Liver (tissue), 9 donors: Measurements from ENCODE around the gene RAB3B. TPM values are rescaled to one million over a fixed set of nuclear protein-coding genes. Genes with fewer than 3 reads are reported as not detected.

Source experiments
- DNase-seq: peaks from one replicate; pipeline ENCODE4 v3.0.0-alpha.2; 2017; ENCODE audit warnings: low spot score
- H3K27ac ChIP-seq, 2 donors: one replicate each; pipeline ENCODE4 v1.7.0; 2013; ENCODE audit warnings: inconsistent platforms in 2 of 2, low read length in 2 of 2, control low read depth in 1 of 2, low read depth in 1 of 2, mild to moderate bottlenecking in 1 of 2
- H3K27me3 ChIP-seq, 4 donors: one replicate each; pipeline versions ENCODE4 v1.6.1 to v1.7.0; 2013; ENCODE audit warnings: low read length in 3 of 4, inconsistent platforms in 1 of 4, mild to moderate bottlenecking in 1 of 4, moderate library complexity in 1 of 4; ENCODE audit not compliant: control insufficient read depth in 4 of 4, insufficient read depth in 4 of 4
- H3K36me3 ChIP-seq, 4 donors: one replicate each; pipeline versions ENCODE4 v1.6.1 to v1.7.0; 2013; ENCODE audit warnings: low read length in 3 of 4, mild to moderate bottlenecking in 3 of 4, low read depth in 1 of 4, moderate library complexity in 1 of 4; ENCODE audit not compliant: control insufficient read depth in 4 of 4, insufficient read depth in 3 of 4
- H3K4me1 ChIP-seq, 4 donors: one replicate each; pipeline versions ENCODE4 v1.6.1 to v1.7.0; 2013; ENCODE audit warnings: low read length in 3 of 4, mild to moderate bottlenecking in 3 of 4, moderate library complexity in 1 of 4; ENCODE audit not compliant: control insufficient read depth in 4 of 4, insufficient read depth in 4 of 4
- H3K4me3 ChIP-seq, 3 donors: one replicate each; pipeline versions ENCODE4 v1.6.1 to v1.7.0; 2013; ENCODE audit warnings: low read length in 3 of 3, control low read depth in 1 of 3, low read depth in 1 of 3, mild to moderate bottlenecking in 1 of 3
- H3K9ac ChIP-seq, 2 donors: one replicate each; pipeline ENCODE4 v1.7.0; 2013; ENCODE audit warnings: low read length in 2 of 2, mild to moderate bottlenecking in 2 of 2, moderate library complexity in 2 of 2, control low read depth in 1 of 2, low read depth in 1 of 2
- H3K9me3 ChIP-seq, 4 donors: one replicate each; pipeline versions ENCODE4 v1.6.1 to v1.7.0; 2013; ENCODE audit warnings: low read length in 3 of 4; ENCODE audit not compliant: control insufficient read depth in 4 of 4
- ATF3 ChIP-seq: IDR thresholded peaks from 2 replicates; pipeline ENCODE4 v1.6.1; 2016; ENCODE audit warnings: antibody characterized with exemption
- CTCF ChIP-seq: fragments of 150-350 bp; IDR thresholded peaks from 2 replicates; pipeline ENCODE4 v1.5.1; 2017; ENCODE audit warnings: improper control_type of control experiment, low read depth, low read length; ENCODE audit not compliant: missing input control
- EGR1 ChIP-seq, 2 donors: IDR thresholded peaks; 2 replicates each; pipeline ENCODE4 v1.6.1; 2016 to 2018; ENCODE audit warnings: antibody characterized with exemption in 2 of 2, low read depth in 2 of 2
- FOXA1 ChIP-seq: IDR thresholded peaks from 2 replicates; pipeline ENCODE4 v1.6.1; 2016; ENCODE audit warnings: antibody characterized with exemption
- FOXA2 ChIP-seq: IDR thresholded peaks from 2 replicates; pipeline ENCODE4 v1.6.1; 2016; ENCODE audit warnings: antibody characterized with exemption
- GABPA ChIP-seq, 2 donors: IDR thresholded peaks in 1 of 2; conservative IDR thresholded peaks in 1 of 2; 2 replicates each; pipeline ENCODE4 v1.6.1; 2016; ENCODE audit warnings: antibody characterized with exemption in 2 of 2, mild to moderate bottlenecking in 1 of 2, moderate library complexity in 1 of 2
- HNF4A ChIP-seq, 2 donors: conservative IDR thresholded peaks; 2 replicates each; pipeline ENCODE4 v1.6.1; 2016; ENCODE audit warnings: antibody characterized with exemption in 2 of 2, mild to moderate bottlenecking in 2 of 2
- HNF4G ChIP-seq: IDR thresholded peaks from 2 replicates; pipeline ENCODE4 v1.6.1; 2016; ENCODE audit warnings: antibody characterized with exemption
- JUND ChIP-seq, 2 donors: IDR thresholded peaks; 2 replicates each; pipeline ENCODE4 v1.6.1; 2016; ENCODE audit warnings: antibody characterized with exemption in 2 of 2
- MAX ChIP-seq: IDR thresholded peaks from 2 replicates; pipeline ENCODE4 v1.6.1; 2016; ENCODE audit warnings: antibody characterized with exemption
- NR2F2 ChIP-seq: IDR thresholded peaks from 2 replicates; pipeline ENCODE4 v1.6.1; 2016; ENCODE audit warnings: antibody characterized with exemption
- RAD21 ChIP-seq, 2 donors: IDR thresholded peaks; 2 replicates each; pipeline ENCODE4 v1.6.1; 2016; ENCODE audit warnings: antibody characterized with exemption in 2 of 2, mild to moderate bottlenecking in 2 of 2
- REST ChIP-seq: IDR thresholded peaks from 2 replicates; pipeline ENCODE4 v1.6.1; 2016; ENCODE audit warnings: antibody characterized with exemption, mild to moderate bottlenecking
- SP1 ChIP-seq: IDR thresholded peaks from 2 replicates; pipeline ENCODE4 v1.6.1; 2018; ENCODE audit warnings: antibody characterized with exemption, mild to moderate bottlenecking
- TAF1 ChIP-seq: conservative IDR thresholded peaks from 2 replicates; pipeline ENCODE4 v1.6.1; 2016; ENCODE audit warnings: antibody characterized with exemption, mild to moderate bottlenecking
- ZBTB33 ChIP-seq: IDR thresholded peaks from 2 replicates; pipeline ENCODE4 v1.6.1; 2016; ENCODE audit warnings: antibody characterized with exemption
- whole genome bisulfite sequencing: extraction: QIAGEN DNeasy Blood & Tissue Kit; methylation state at CpG from one replicate; pipeline ENCODE4 v1.1.7; 2013; 5-methylcytosine and 5-hydroxymethylcytosine counted together
- polyA plus RNA-seq, 2 donors: library from polyadenylated mRNA; stranded (reverse) in 1 of 2; unstranded in 1 of 2; fragments of 200-250 nt in 1 of 2; fragments of >200 nt in 1 of 2; fragmentation: Nextera tagmentation in 1 of 2; extraction: Ambion mirVana in 1 of 2; gene quantifications; one replicate each; pipeline versions ENCODE4 v1.2.1 to v1.2.3, GENCODE V29; 2013 to 2015
- total RNA-seq, 2 donors: library from RNA; depleted of rRNA; stranded (reverse); fragments of >200 nt; gene quantifications; one replicate each; pipeline ENCODE4 v1.2.3, GENCODE V29; 2014
- donor health status: healthy.
- donor health status: healthy.
- donor health status: healthy.
- donor health status: healthy.
- donor health status: healthy.

Gene RAB3B
- total and polyA plus RNA-seq, 4 donors, result 0.17 to 5.4 (median 0.32) TPM

- Histone ChIP-seq H3K4me1 (no peaks in the 10 kb centered on the region), H3K27me3 (no peaks in the 10 kb centered on the region), H3K9me3 (no peaks in the 10 kb centered on the region), H3K9ac (no peak overlapping the region), H3K4me3 (no peak overlapping the region), H3K36me3 (no peaks in the 10 kb centered on the region), H3K27ac (no peak overlapping the region)
- TF ChIP-seq REST, result no peak
- TF ChIP-seq RAD21 (IDR thresholded peaks at IDR 0.05), result no peak
- no peak for TF ChIP-seq HNF4G
- no peak for TF ChIP-seq HNF4A (conservative IDR thresholded peaks at IDR 0.05)
- TF ChIP-seq EGR1 (IDR thresholded peaks at IDR 0.05; ENCODE audit: low read depth in 2 of 2), result no peak
- TF ChIP-seq MAX, result no peak
- TF ChIP-seq NR2F2, result no peak
- TF ChIP-seq FOXA2, result no peak
- no peak for TF ChIP-seq FOXA1
- TF ChIP-seq ZBTB33, result no peak
- TF ChIP-seq GABPA (IDR thresholded peaks at IDR 0.05 in 1 of 2, conservative IDR thresholded peaks at IDR 0.05 in 1 of 2), result no peak
- no peak for TF ChIP-seq CTCF
- no peak for TF ChIP-seq ATF3
- no peak for TF ChIP-seq SP1
- no peak for TF ChIP-seq TAF1
- no peak for TF ChIP-seq JUND (IDR thresholded peaks at IDR 0.05)
- WGBS, result 88% methylated on average over 4 of the region's 4 CpGs
- no peak for DNase-seq
These were observed 34.5 kb downstream of the RAB3B start for GRCh38 chr1:51955797-51956527.
